Stimulated activated naive CD8-positive, alpha-beta T cell treated with anti-CD3 and anti-CD28 coated beads, Interleukin-15, Interleukin-2, amounts not matched to agents 100 ng/mL and 50 ng/mL, for 24 hours (primary cell): ENCODE results near the gene DOK5.
"Not testable (repeated sequence)": the region's sequence is repeated elsewhere in the genome, so short reads cannot be mapped to it uniquely, and the experiment has no call there.

Experiments used
- H3K27ac Mint-ChIP-seq: one replicate; pipeline ENCODE4 v1.8.0; 2021; ENCODE audit warnings: mild to moderate bottlenecking, mixed read lengths
- H3K27me3 Mint-ChIP-seq: one replicate; pipeline ENCODE4 v1.8.0; 2021; ENCODE audit warnings: mixed read lengths
- H3K36me3 Mint-ChIP-seq: one replicate; pipeline ENCODE4 v1.8.0; 2021; ENCODE audit warnings: low read depth, mixed read lengths
- H3K4me1 Mint-ChIP-seq: one replicate; pipeline ENCODE4 v1.8.0; 2021; ENCODE audit warnings: low read depth, mixed read lengths
- H3K4me3 Mint-ChIP-seq: one replicate; pipeline ENCODE4 v1.8.0; 2021; ENCODE audit warnings: mild to moderate bottlenecking, mixed read lengths
- H3K9me3 Mint-ChIP-seq: one replicate; pipeline ENCODE4 v1.8.0; 2021; ENCODE audit warnings: mixed read lengths

The DOK5 gene

GRCh38 chr20:54479138-54479906 lies 3.9 kb downstream of the DOK5 start:
- Mint-ChIP-seq H3K27me3 (peaks cover 51% of the 10 kb centered on the region), H3K9me3 (peaks cover 4% of the 10 kb centered on the region), H3K36me3 (no peaks in the 10 kb centered on the region), H3K4me1 (peaks cover 12% of the 10 kb centered on the region), H3K4me3 (no peak overlapping the region), H3K27ac (no peak overlapping the region)

DNA sequence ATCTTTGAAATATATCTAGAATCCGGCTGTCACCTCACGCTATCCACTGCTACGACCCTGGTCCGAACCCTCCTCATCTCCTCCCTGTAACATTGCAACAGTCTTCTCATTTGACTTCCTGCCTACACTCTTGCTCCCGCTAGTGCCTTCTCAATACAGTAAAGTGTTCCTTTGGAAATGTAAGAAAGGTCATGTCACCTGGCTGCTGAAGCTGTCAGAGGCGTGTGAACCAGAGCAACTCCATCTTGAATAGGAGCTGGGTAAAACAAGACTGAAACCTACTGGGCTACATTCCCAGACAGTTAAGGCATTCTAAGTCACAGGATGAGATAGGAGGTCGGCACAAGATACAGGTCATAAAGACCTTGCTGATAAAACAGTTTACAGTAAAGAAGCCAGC lies 4.5 kb downstream of the DOK5 start:
- not testable (repeated sequence) for H3K36me3 Mint-ChIP-seq, H3K27ac Mint-ChIP-seq, H3K9me3 Mint-ChIP-seq, H3K4me3 Mint-ChIP-seq, H3K4me1 Mint-ChIP-seq
- peaks cover 45% of the 10 kb centered on the region for H3K27me3 Mint-ChIP-seq

- H3K4me3 Mint-ChIP-seq = no peak overlapping the region
- H3K36me3 Mint-ChIP-seq = no peaks in the 10 kb centered on the region
- H3K9me3 Mint-ChIP-seq = peaks cover 4% of the 10 kb centered on the region
Observed at GRCh38 chr20:54481442-54481841, 6.0 kb downstream of the DOK5 start.

DNA sequence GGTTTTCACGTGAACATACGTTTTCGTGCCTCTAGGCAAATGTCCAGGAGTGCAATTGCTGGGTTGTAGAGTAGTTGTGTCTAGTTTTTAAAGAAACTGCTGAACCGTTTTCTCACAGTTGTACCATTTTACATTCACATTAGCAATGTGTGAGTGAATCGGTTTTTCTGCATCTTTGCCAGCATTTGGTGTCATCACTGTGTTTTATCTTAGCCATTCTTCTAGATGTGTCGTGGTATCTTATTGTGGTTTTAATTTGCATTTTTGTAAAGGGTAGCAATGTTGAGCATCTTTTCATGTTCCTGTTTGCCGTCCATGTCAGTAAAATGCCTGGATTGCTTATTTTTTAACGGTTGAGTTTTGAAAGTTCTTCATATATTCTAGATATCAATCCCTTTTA lies 10.2 kb downstream of the DOK5 start:
- peaks cover 10% of the 10 kb centered on the region for H3K27me3 Mint-ChIP-seq
- peaks cover 3% of the 10 kb centered on the region for H3K9me3 Mint-ChIP-seq
- no peak overlapping the region for H3K27ac Mint-ChIP-seq
- no peak overlapping the region for H3K4me3 Mint-ChIP-seq
- no peaks in the 10 kb centered on the region for H3K36me3 Mint-ChIP-seq
- H3K4me1 Mint-ChIP-seq = no peaks in the 10 kb centered on the region

More at GRCh38 chr20:54481442-54481841, 6.0 kb downstream of the DOK5 start:
- Mint-ChIP-seq H3K27me3 (peaks cover 36% of the 10 kb centered on the region), H3K27ac (no peak overlapping the region), H3K4me1 (peaks cover 6% of the 10 kb centered on the region)

- no peaks in the 10 kb centered on the region for H3K9me3 Mint-ChIP-seq
- no peak overlapping the region for H3K27ac Mint-ChIP-seq
- no peak overlapping the region for H3K4me3 Mint-ChIP-seq
- no peaks in the 10 kb centered on the region for H3K4me1 Mint-ChIP-seq
- peaks cover 6% of the 10 kb centered on the region for H3K27me3 Mint-ChIP-seq
- no peaks in the 10 kb centered on the region for H3K36me3 Mint-ChIP-seq
Observed at GRCh38 chr20:54486585-54486984, 11.2 kb downstream of the DOK5 start.

DNA sequence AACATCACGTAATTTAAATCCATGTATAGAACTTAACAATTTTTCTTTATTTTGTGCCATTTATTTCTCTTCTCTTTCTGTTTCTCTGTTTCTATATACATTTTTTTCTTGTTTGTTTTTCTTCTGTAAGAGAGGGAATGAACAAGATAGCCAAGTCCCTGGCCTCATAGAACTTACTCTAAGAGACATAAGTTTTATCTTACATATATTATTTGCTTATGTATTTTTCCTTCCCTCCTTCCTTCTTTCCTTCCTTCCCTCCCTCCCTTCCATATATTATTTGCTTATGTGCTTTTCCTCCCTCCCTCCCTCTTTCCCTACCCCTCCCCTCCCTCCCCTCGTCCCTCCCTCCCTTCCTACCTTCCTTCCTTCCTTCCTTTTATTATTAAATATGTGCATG lies 13.0 kb downstream of the DOK5 start:
- no peaks in the 10 kb centered on the region for H3K9me3 Mint-ChIP-seq
- no peaks in the 10 kb centered on the region for H3K36me3 Mint-ChIP-seq
- H3K4me1 Mint-ChIP-seq = no peaks in the 10 kb centered on the region
- H3K4me3 Mint-ChIP-seq = no peak overlapping the region
- peaks cover 6% of the 10 kb centered on the region for H3K27me3 Mint-ChIP-seq
- H3K27ac Mint-ChIP-seq = no peak overlapping the region

GRCh38 chr20:54491506-54491905 lies 16.1 kb downstream of the DOK5 start:
- Mint-ChIP-seq H3K27ac (no peak overlapping the region), H3K4me3 (no peak overlapping the region), H3K27me3 (peaks cover 6% of the 10 kb centered on the region), H3K9me3 (no peaks in the 10 kb centered on the region), H3K4me1 (no peaks in the 10 kb centered on the region), H3K36me3 (no peaks in the 10 kb centered on the region)

- H3K36me3 Mint-ChIP-seq = no peaks in the 10 kb centered on the region
- H3K27ac Mint-ChIP-seq = no peak overlapping the region
- no peaks in the 10 kb centered on the region for H3K9me3 Mint-ChIP-seq
- peaks cover 11% of the 10 kb centered on the region for H3K27me3 Mint-ChIP-seq
- H3K4me3 Mint-ChIP-seq = no peak overlapping the region
- H3K4me1 Mint-ChIP-seq = no peaks in the 10 kb centered on the region
Observed at GRCh38 chr20:54494303-54495006, 19.1 kb downstream of the DOK5 start.

GRCh38 chr20:54497931-54498718 lies 22.7 kb downstream of the DOK5 start:
- Mint-ChIP-seq H3K27ac (no peak overlapping the region), H3K27me3 (peaks cover 20% of the 10 kb centered on the region), H3K36me3 (no peaks in the 10 kb centered on the region), H3K9me3 (no peaks in the 10 kb centered on the region), H3K4me1 (no peaks in the 10 kb centered on the region), H3K4me3 (no peak overlapping the region)

- Mint-ChIP-seq H3K27ac (no peak overlapping the region), H3K9me3 (no peaks in the 10 kb centered on the region), H3K4me3 (no peak overlapping the region), H3K27me3 (peaks cover 20% of the 10 kb centered on the region), H3K4me1 (no peaks in the 10 kb centered on the region), H3K36me3 (no peaks in the 10 kb centered on the region)
Observed at GRCh38 chr20:54499111-54499510, 23.7 kb downstream of the DOK5 start.

DNA sequence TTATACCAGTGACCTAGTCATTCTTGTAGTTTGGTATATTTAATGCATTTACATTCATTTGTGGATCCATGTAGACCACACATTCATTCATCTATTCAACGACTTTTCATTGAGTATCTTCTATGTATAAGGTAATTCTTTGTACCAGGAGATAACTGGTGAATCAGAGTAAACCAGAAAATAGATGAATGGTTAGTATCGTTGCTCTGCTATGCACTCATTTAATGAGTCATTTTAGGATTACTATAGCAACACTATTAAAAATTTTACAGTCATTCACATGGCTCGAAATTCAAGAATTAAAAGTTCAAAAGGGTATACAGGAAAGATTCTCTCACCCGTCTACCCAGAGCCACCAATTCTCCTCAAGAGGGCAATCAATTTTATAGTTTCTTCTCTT lies 26.8 kb downstream of the DOK5 start:
- H3K4me1 Mint-ChIP-seq = no peaks in the 10 kb centered on the region
- H3K36me3 Mint-ChIP-seq = no peaks in the 10 kb centered on the region
- peaks cover 30% of the 10 kb centered on the region for H3K27me3 Mint-ChIP-seq
- H3K4me3 Mint-ChIP-seq = no peak overlapping the region
- no peak overlapping the region for H3K27ac Mint-ChIP-seq
- H3K9me3 Mint-ChIP-seq = peaks cover 4% of the 10 kb centered on the region

- Mint-ChIP-seq H3K27me3 (peaks cover 13% of the 10 kb centered on the region), H3K36me3 (no peaks in the 10 kb centered on the region), H3K27ac (no peak overlapping the region), H3K9me3 (peaks cover 4% of the 10 kb centered on the region), H3K4me1 (no peaks in the 10 kb centered on the region), H3K4me3 (no peak overlapping the region)
Observed at GRCh38 chr20:54506643-54507042, 31.2 kb downstream of the DOK5 start.

- Mint-ChIP-seq H3K27ac (no peak overlapping the region), H3K27me3 (peaks cover 5% of the 10 kb centered on the region), H3K4me1 (no peaks in the 10 kb centered on the region), H3K36me3 (no peaks in the 10 kb centered on the region), H3K9me3 (peaks cover 4% of the 10 kb centered on the region), H3K4me3 (no peak overlapping the region)
Observed at GRCh38 chr20:54510541-54511129, 35.2 kb downstream of the DOK5 start.

- Mint-ChIP-seq H3K36me3 (no peaks in the 10 kb centered on the region), H3K4me3 (no peak overlapping the region), H3K27ac (no peak overlapping the region), H3K4me1 (no peaks in the 10 kb centered on the region), H3K27me3 (peaks cover 3% of the 10 kb centered on the region), H3K9me3 (no peaks in the 10 kb centered on the region)
Observed at GRCh38 chr20:54512694-54513093, 37.3 kb downstream of the DOK5 start.
